Body of pancreas (tissue), 4 donors: ENCODE measurements around the gene TGFB1I1.

Experiments used
- CTCF ChIP-seq, 7 experiments: fragments of 450-650 bp in 4 of 7; fragments of 200-600 bp in 3 of 7; sonication (generic) in 3 of 7; IDR thresholded peaks; one replicate each; pipeline ENCODE4 v1.5.1; 2016 to 2019; ENCODE audit warnings: antibody characterized with exemption in 7 of 7
- POLR2A ChIP-seq, 3 donors: fragments of 450-650 bp; IDR thresholded peaks; one replicate each; pipeline ENCODE4 v1.6.1; 2016; ENCODE audit warnings: antibody characterized with exemption in 3 of 3, mild to moderate bottlenecking in 2 of 3

DNA sequence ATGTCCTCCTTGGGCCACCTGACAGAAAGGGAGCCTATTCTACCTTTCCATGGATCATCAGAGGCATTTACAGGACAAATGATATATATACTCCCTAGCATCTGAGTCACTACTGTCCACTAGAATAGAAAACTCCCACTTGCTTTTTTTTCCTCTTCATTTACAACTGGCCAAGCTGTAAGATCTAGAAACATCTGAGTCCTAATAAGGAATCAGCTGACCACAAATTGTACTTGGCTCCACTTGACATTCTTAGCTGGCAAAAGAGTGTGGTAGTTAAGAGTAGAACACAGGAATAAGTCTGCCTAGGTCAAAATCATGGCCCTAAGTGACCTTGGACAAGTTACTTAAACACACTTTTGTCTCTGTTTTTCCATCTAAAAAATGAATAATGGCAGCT lies 31.0 kb downstream of the TGFB1I1 start:
- no peak for TF ChIP-seq CTCF (IDR thresholded peaks at IDR 0.05)
- no peak for TF ChIP-seq POLR2A (IDR thresholded peaks at IDR 0.05)
